Measurements from ENCODE around the gene AZI2.

AZI2 gene

GRCh38 chr3:28349469-28350000, 911 bp upstream of the AZI2 start:
- TF ChIP-seq CTCF (IDR thresholded peaks at IDR 0.05; ENCODE audit: low read depth, low read length) (no peak; the same call in 1 of the 2 replicates), EZH2phosphoT487 (IDR thresholded peaks at IDR 0.05; ENCODE audit: low read depth) (no peak)
- Histone ChIP-seq H3K36me3 (replicated peaks; ENCODE audit: low read depth, low read length) (peaks cover 31% of the 10 kb centered on the region), H3K4me3 (ENCODE audit: low read length) (peak overlapping the region; percentile 89), H3K9ac (ENCODE audit: low read length) (peak overlapping the region; percentile 98), H3K4me1 (ENCODE audit: low read length) (peaks cover 21% of the 10 kb centered on the region), H3K79me2 (ENCODE audit: low read length) (peaks cover 45% of the 10 kb centered on the region), H4K20me1 (ENCODE audit: insufficient read depth, low read length) (no peaks in the 10 kb centered on the region), H3K27ac (ENCODE audit: low read length) (peak overlapping the region; percentile 82), H3K4me2 (ENCODE audit: low read length) (peak overlapping the region; percentile 80), H3K9me3 (ENCODE audit: insufficient read depth, low read length) (peaks cover 13% of the 10 kb centered on the region; the same call in 1 of the 2 replicates), H2AFZ (ENCODE audit: low read depth, low read length) (peak overlapping the region; percentile 76), H3K27me3 (ENCODE audit: low read depth, low read length) (no peaks in the 10 kb centered on the region)

- no peaks in the 10 kb centered on the region for H3K27me3 ChIP-seq (ENCODE audit: low read depth, low read length)
- H3K9me3 ChIP-seq (ENCODE audit: insufficient read depth, low read length) = peaks cover 5% of the 10 kb centered on the region; the same call in 1 of the 2 replicates
- peak overlapping the region; percentile 90 for H2AFZ ChIP-seq (ENCODE audit: low read depth, low read length)
- peak overlapping the region; percentile 98 for H3K9ac ChIP-seq (ENCODE audit: low read length)
- H3K79me2 ChIP-seq (ENCODE audit: low read length) = peaks cover 52% of the 10 kb centered on the region
- TF ChIP-seq CTCF (IDR thresholded peaks at IDR 0.05; ENCODE audit: low read depth, low read length) (no peak), EZH2phosphoT487 (IDR thresholded peaks at IDR 0.05; ENCODE audit: low read depth) (no peak)
- H4K20me1 ChIP-seq (ENCODE audit: insufficient read depth, low read length) = no peaks in the 10 kb centered on the region
- peak overlapping the region; percentile 89 for H3K4me3 ChIP-seq (ENCODE audit: low read length)
- H3K4me1 ChIP-seq (ENCODE audit: low read length) = peaks cover 21% of the 10 kb centered on the region
- H3K36me3 ChIP-seq (replicated peaks; ENCODE audit: low read depth, low read length) = peaks cover 24% of the 10 kb centered on the region
- peak overlapping the region; percentile 96 for H3K4me2 ChIP-seq (ENCODE audit: low read length)
- peak overlapping the region; percentile 82 for H3K27ac ChIP-seq (ENCODE audit: low read length)
These were observed 377 bp downstream of the AZI2 start for GRCh38 chr3:28348265-28348628.

- peaks cover 22% of the 10 kb centered on the region for H3K36me3 ChIP-seq (replicated peaks; ENCODE audit: low read depth, low read length)
- H3K4me3 ChIP-seq (ENCODE audit: low read length) = peak overlapping the region; percentile 89
- peak overlapping the region; percentile 96 for H3K4me2 ChIP-seq (ENCODE audit: low read length)
- H3K9ac ChIP-seq (ENCODE audit: low read length) = peak overlapping the region; percentile 98
- H3K27me3 ChIP-seq (ENCODE audit: low read depth, low read length) = no peaks in the 10 kb centered on the region
- H3K4me1 ChIP-seq (ENCODE audit: low read length) = peaks cover 21% of the 10 kb centered on the region
- peak overlapping the region; percentile 82 for H3K27ac ChIP-seq (ENCODE audit: low read length)
- H3K79me2 ChIP-seq (ENCODE audit: low read length) = peaks cover 55% of the 10 kb centered on the region
- peaks cover 5% of the 10 kb centered on the region; the same call in 1 of the 2 replicates for H3K9me3 ChIP-seq (ENCODE audit: insufficient read depth, low read length)
- peak overlapping the region; percentile 90 for H2AFZ ChIP-seq (ENCODE audit: low read depth, low read length)
- H4K20me1 ChIP-seq (ENCODE audit: insufficient read depth, low read length) = 0 out of 2 replicates have a peak, but pooled peaks cover under 1% of the 10 kb centered on the region
- TF ChIP-seq EZH2phosphoT487 (IDR thresholded peaks at IDR 0.05; ENCODE audit: low read depth) (no peak), CTCF (IDR thresholded peaks at IDR 0.05; ENCODE audit: low read depth, low read length) (no peak)
These were observed 1.0 kb downstream of the AZI2 start for GRCh38 chr3:28347374-28348264.

- TF ChIP-seq EZH2phosphoT487 (IDR thresholded peaks at IDR 0.05; ENCODE audit: low read depth) = no peak
- no peak for TF ChIP-seq CTCF (IDR thresholded peaks at IDR 0.05; ENCODE audit: low read depth, low read length)
- Histone ChIP-seq H3K9ac (ENCODE audit: low read length) (no peak overlapping the region), H3K27me3 (ENCODE audit: low read depth, low read length) (no peaks in the 10 kb centered on the region), H3K4me2 (ENCODE audit: low read length) (no peak overlapping the region), H3K9me3 (ENCODE audit: insufficient read depth, low read length) (no peaks in the 10 kb centered on the region; the same call in 1 of the 2 replicates), H3K36me3 (replicated peaks; ENCODE audit: low read depth, low read length) (peaks cover 7% of the 10 kb centered on the region), H3K79me2 (ENCODE audit: low read length) (peaks cover 63% of the 10 kb centered on the region), H3K4me3 (ENCODE audit: low read length) (no peak overlapping the region), H2AFZ (ENCODE audit: low read depth, low read length) (no peak overlapping the region), H3K27ac (ENCODE audit: low read length) (no peak overlapping the region), H4K20me1 (ENCODE audit: insufficient read depth, low read length) (peaks cover 6% of the 10 kb centered on the region; the same call in 1 of the 2 replicates), H3K4me1 (ENCODE audit: low read length) (peaks cover 21% of the 10 kb centered on the region)
These were observed 2.9 kb downstream of the AZI2 start for GRCh38 chr3:28345690-28346089.
